NCI-H2227 (cell line): ENCODE results near the gene GRAP2.

Experiments
- DNase-seq: peaks from one replicate; lab custom pipeline; 2025; ENCODE audit not compliant: unreplicated experiment; lab: John Stamatoyannopoulos, UW

The GRAP2 gene

GRCh38 chr22:39923696-39924095, 22.8 kb downstream of the GRAP2 start:
- DNase-seq: no peak

GRCh38 chr22:39924286-39924685, 23.4 kb downstream of the GRAP2 start:
- no peak for DNase-seq

GRCh38 chr22:39925273-39925672, 24.4 kb downstream of the GRAP2 start:
- DNase-seq: no peak

GRCh38 chr22:39925909-39926679, 25.2 kb downstream of the GRAP2 start:
- DNase-seq: no peak

GRCh38 chr22:39926753-39927152, 25.9 kb downstream of the GRAP2 start:
- DNase-seq: no peak

- DNase-seq: no peak
Observed at GRCh38 chr22:39927544-39927943, 26.7 kb downstream of the GRAP2 start.

GRCh38 chr22:39928536-39929520, 27.9 kb downstream of the GRAP2 start:
- DNase-seq: no peak

- DNase-seq: no peak
Observed at GRCh38 chr22:39931251-39931650, 30.4 kb downstream of the GRAP2 start.

GRCh38 chr22:39932166-39932565, 31.3 kb downstream of the GRAP2 start:
- DNase-seq: no peak

- no peak for DNase-seq
Observed at GRCh38 chr22:39932918-39933649, 32.2 kb downstream of the GRAP2 start.

- no peak for DNase-seq
Observed at GRCh38 chr22:39933741-39934140, 32.9 kb downstream of the GRAP2 start.

GRCh38 chr22:39935116-39935515, 34.2 kb downstream of the GRAP2 start:
- DNase-seq: no peak

- no peak for DNase-seq
Observed at GRCh38 chr22:39935612-39936011, 34.7 kb downstream of the GRAP2 start.

GRCh38 chr22:39936523-39937145, 35.8 kb downstream of the GRAP2 start:
- no peak for DNase-seq

GRCh38 chr22:39937906-39938305, 37.0 kb downstream of the GRAP2 start:
- no peak for DNase-seq

GRCh38 chr22:39938509-39939111, 37.7 kb downstream of the GRAP2 start:
- no peak for DNase-seq

GRCh38 chr22:39939830-39940229, 38.9 kb downstream of the GRAP2 start:
- DNase-seq: no peak

GRCh38 chr22:39940757-39941305, 39.9 kb downstream of the GRAP2 start:
- DNase-seq: no peak

- DNase-seq: no peak
Observed at GRCh38 chr22:39941601-39942000, 40.7 kb downstream of the GRAP2 start.
